ENCODE results near the gene OSER1. TPM values are rescaled to one million over a fixed set of nuclear protein-coding genes. Genes with fewer than 3 reads are reported as not detected.
A peak's percentile ranks its signal among the peaks of the same experiment; 100 is the strongest.

OSER1 gene
- total RNA-seq, 1 donor from 2014 or later, result 38.1 TPM

- H3K4me3 ChIP-seq (ENCODE audit: low read depth, low read length), result no peak overlapping the region
- no peaks in the 10 kb centered on the region for H3K27me3 ChIP-seq (ENCODE audit: control insufficient read depth, insufficient read depth, low read length)
- no peaks in the 10 kb centered on the region for H3K36me3 ChIP-seq (ENCODE audit: control insufficient read depth, insufficient read depth, low read length)
- TF ChIP-seq, protein P1, sequence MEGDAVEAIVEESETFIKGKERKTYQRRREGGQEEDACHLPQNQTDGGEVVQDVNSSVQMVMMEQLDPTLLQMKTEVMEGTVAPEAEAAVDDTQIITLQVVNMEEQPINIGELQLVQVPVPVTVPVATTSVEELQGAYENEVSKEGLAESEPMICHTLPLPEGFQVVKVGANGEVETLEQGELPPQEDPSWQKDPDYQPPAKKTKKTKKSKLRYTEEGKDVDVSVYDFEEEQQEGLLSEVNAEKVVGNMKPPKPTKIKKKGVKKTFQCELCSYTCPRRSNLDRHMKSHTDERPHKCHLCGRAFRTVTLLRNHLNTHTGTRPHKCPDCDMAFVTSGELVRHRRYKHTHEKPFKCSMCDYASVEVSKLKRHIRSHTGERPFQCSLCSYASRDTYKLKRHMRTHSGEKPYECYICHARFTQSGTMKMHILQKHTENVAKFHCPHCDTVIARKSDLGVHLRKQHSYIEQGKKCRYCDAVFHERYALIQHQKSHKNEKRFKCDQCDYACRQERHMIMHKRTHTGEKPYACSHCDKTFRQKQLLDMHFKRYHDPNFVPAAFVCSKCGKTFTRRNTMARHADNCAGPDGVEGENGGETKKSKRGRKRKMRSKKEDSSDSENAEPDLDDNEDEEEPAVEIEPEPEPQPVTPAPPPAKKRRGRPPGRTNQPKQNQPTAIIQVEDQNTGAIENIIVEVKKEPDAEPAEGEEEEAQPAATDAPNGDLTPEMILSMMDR (IDR thresholded peaks at IDR 0.05; ENCODE audit: insufficient read depth, low read length, poor library complexity, severe bottlenecking), result no peak
- no peak for DNase-seq (ENCODE audit: low read depth)
These were observed 5.7 kb downstream of the OSER1 start for GRCh38 chr20:44204832-44205215.

GRCh38 chr20:44204156-44204831 is 6.3 kb downstream of the OSER1 start:
- peak; percentile 90 for DNase-seq (ENCODE audit: low read depth)
- no peak overlapping the region for H3K4me3 ChIP-seq (ENCODE audit: low read depth, low read length)
- H3K36me3 ChIP-seq (ENCODE audit: control insufficient read depth, insufficient read depth, low read length), result no peaks in the 10 kb centered on the region
- no peaks in the 10 kb centered on the region for H3K27me3 ChIP-seq (ENCODE audit: control insufficient read depth, insufficient read depth, low read length)
- TF ChIP-seq, protein P1 (IDR thresholded peaks at IDR 0.05; ENCODE audit: insufficient read depth, low read length, poor library complexity, severe bottlenecking), result no peak

DNA sequence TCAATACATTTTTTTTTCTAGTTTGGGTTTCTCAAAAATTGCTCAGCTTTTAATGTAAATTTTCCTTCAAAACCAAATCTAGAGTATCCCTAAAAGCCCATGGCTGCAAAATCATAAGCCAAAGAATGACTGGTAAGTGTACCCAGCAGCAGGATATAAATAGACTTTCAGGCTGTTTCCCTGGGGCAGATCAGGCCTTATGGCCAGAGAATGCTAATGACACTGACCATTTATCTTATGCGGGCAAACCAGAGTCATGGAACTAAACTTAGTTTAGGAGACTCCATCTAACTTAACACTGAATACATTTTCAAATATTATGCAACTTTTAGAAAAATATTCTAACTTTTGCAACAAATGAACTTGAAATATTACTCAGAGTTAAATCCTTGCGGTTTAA is 7.4 kb downstream of the OSER1 start:
- TF ChIP-seq, protein P1 (IDR thresholded peaks at IDR 0.05; ENCODE audit: insufficient read depth, low read length, poor library complexity, severe bottlenecking), result no peak
- no peak for DNase-seq (ENCODE audit: low read depth)
- Histone ChIP-seq H3K36me3 (ENCODE audit: control insufficient read depth, insufficient read depth, low read length) (no peaks in the 10 kb centered on the region), H3K4me3 (ENCODE audit: low read depth, low read length) (no peak overlapping the region), H3K27me3 (ENCODE audit: control insufficient read depth, insufficient read depth, low read length) (no peaks in the 10 kb centered on the region)

DNA sequence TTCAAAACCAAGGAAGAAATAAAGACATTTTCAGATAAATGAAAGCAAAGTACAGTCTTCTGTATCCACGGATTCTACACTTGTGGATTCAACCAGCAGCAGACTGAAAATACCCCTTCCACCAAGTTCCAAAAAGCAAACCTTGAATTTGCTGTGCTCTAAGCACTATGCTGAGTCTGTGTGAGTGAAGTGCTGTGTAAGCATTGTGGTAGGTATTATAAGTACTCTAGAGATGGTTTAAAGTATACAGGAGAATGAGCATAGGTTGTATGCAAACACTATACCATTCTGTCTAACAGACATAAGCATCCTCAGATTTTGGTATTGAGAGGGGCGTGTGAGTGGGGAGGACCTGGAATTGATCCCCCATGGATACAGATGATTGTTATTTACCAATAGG is 9.6 kb downstream of the OSER1 start:
- DNase-seq (ENCODE audit: low read depth), result no peak
- no peaks in the 10 kb centered on the region for H3K27me3 ChIP-seq (ENCODE audit: control insufficient read depth, insufficient read depth, low read length)
- no peak overlapping the region for H3K4me3 ChIP-seq (ENCODE audit: low read depth, low read length)
- TF ChIP-seq, protein P1 (IDR thresholded peaks at IDR 0.05; ENCODE audit: insufficient read depth, low read length, poor library complexity, severe bottlenecking), result no peak
- H3K36me3 ChIP-seq (ENCODE audit: control insufficient read depth, insufficient read depth, low read length), result no peaks in the 10 kb centered on the region

GRCh38 chr20:44200371-44200770 is 10.2 kb downstream of the OSER1 start:
- DNase-seq (ENCODE audit: low read depth), result no peak
- TF ChIP-seq, protein P1 (IDR thresholded peaks at IDR 0.05; ENCODE audit: insufficient read depth, low read length, poor library complexity, severe bottlenecking), result no peak
- Histone ChIP-seq H3K36me3 (ENCODE audit: control insufficient read depth, insufficient read depth, low read length) (no peaks in the 10 kb centered on the region), H3K27me3 (ENCODE audit: control insufficient read depth, insufficient read depth, low read length) (no peaks in the 10 kb centered on the region), H3K4me3 (ENCODE audit: low read depth, low read length) (no peak overlapping the region)

- H3K36me3 ChIP-seq (ENCODE audit: control insufficient read depth, insufficient read depth, low read length), result no peaks in the 10 kb centered on the region
- no peak for DNase-seq (ENCODE audit: low read depth)
- TF ChIP-seq, protein P1 (IDR thresholded peaks at IDR 0.05; ENCODE audit: insufficient read depth, low read length, poor library complexity, severe bottlenecking), result no peak
- H3K27me3 ChIP-seq (ENCODE audit: control insufficient read depth, insufficient read depth, low read length), result no peaks in the 10 kb centered on the region
- H3K4me3 ChIP-seq (ENCODE audit: low read depth, low read length), result no peak overlapping the region
These were observed 10.7 kb downstream of the OSER1 start for GRCh38 chr20:44199877-44200276.

Measured in kidney epithelial cell (primary cell).